Psoas muscle (tissue), 8 donors: Measurements from ENCODE around the gene EVI5. TPM values are rescaled to one million over a fixed set of nuclear protein-coding genes. Genes with fewer than 3 reads are reported as not detected.

Source experiments
- ATAC-seq, 4 donors: fragments of 200-7000 bp; cut with Tn5 transposase; one replicate each; pipeline ENCODE4 v1.9.1; 2020; ENCODE audit warnings: moderate library complexity in 3 of 4, mild to moderate bottlenecking in 2 of 4
- DNase-seq, 2 donors: peaks; one replicate each; pipeline ENCODE4 v3.0.0-alpha.2; 2020
- H3K27ac ChIP-seq: fragments of 200-600 bp; one replicate; pipeline ENCODE4 v1.8.0; 2022
- H3K27me3 ChIP-seq, 3 donors: fragments of 200-600 bp in 1 of 3; one replicate each; pipeline versions ENCODE4 v1.6.1 to v1.8.0; 2013 to 2022; ENCODE audit warnings: low read length in 2 of 3, mild to moderate bottlenecking in 2 of 3, moderate library complexity in 1 of 3; ENCODE audit not compliant: insufficient read depth in 3 of 3
- H3K36me3 ChIP-seq, 2 donors: fragments of 200-600 bp in 1 of 2; one replicate each; pipeline versions ENCODE4 v1.6.1 to v1.8.0; 2013 to 2022; ENCODE audit warnings: low read depth in 1 of 2, mild to moderate bottlenecking in 1 of 2, moderate library complexity in 1 of 2; ENCODE audit not compliant: insufficient read depth in 1 of 2
- H3K4me1 ChIP-seq: fragments of 200-600 bp; one replicate; pipeline ENCODE4 v1.8.0; 2022
- H3K4me3 ChIP-seq: fragments of 200-600 bp; one replicate; pipeline ENCODE4 v1.8.0; 2022; ENCODE audit warnings: mild to moderate bottlenecking
- H3K9me3 ChIP-seq: fragments of 200-600 bp; one replicate; pipeline ENCODE4 v1.8.0; 2022
- CTCF ChIP-seq: fragments of 200-600 bp; IDR thresholded peaks from one replicate; pipeline ENCODE4 v1.8.0; 2022; ENCODE audit warnings: antibody characterized with exemption
- WGBS, 3 donors: extraction: QIAGEN DNeasy Blood & Tissue Kit; methylation state at CpG; one replicate each; pipeline versions ENCODE4 v1.1.6 to v1.1.7; 2013; 5-methylcytosine and 5-hydroxymethylcytosine counted together
- intact Hi-C, 2 donors: fragments of 100-400 bp; cut with DNase I; formaldehyde crosslinking; loops; one replicate each; pipeline versions ENCODE4 v1.11.0 to v1.14.2; 2022
- polyA plus RNA-seq, 3 donors: library from polyadenylated mRNA; stranded (reverse); fragments of 200-250 nt; gene quantifications; one replicate each; pipeline ENCODE4 v1.2.3, GENCODE V29; 2013
- total RNA-seq, 4 donors: library from RNA; stranded (reverse); fragmentation: NEBNext Ultra II Directional in 2 of 4; extraction: Animal tissue kit (Norgen Biotek cat#: 25700) in 2 of 4; gene quantifications; one replicate each; pipeline versions ENCODE4 v1.2.1 to v1.2.4, GENCODE V29; 2021 to 2023
- donor health status: healthy with polysubstance abuse.
- donor health status: DM: no; HTN: no; CAD: no; lungs with moderate emphysema.
- donor health status: Bipolar disorder and iron deficiency.
- donor health status: healthy.
- donor health status: DM: yes; HTN: yes; CAD: no.
- donor health status: DM: no; HTN: no; CAD: no.
- donor health status: DM: no; HTN: no; CAD: no.
- donor health status: DM: yes; HTN: yes; CAD: no.

EVI5 gene
- total and polyA plus RNA-seq, 7 donors: 2.3 to 15.9 (median 6.3) TPM

GRCh38 chr1:92556350-92556749 is 228.6 kb downstream of the EVI5 start:
- H3K4me1 ChIP-seq: no peaks in the 10 kb centered on the region
- H3K9me3 ChIP-seq: no peaks in the 10 kb centered on the region
- no peak for TF ChIP-seq CTCF
- no peak overlapping the region for H3K27ac ChIP-seq
- H3K36me3 ChIP-seq: no peaks in the 10 kb centered on the region
- no peaks in the 10 kb centered on the region for H3K27me3 ChIP-seq
- 85 to 90% (median 85%) methylated on average over 1 of the region's 1 CpG for WGBS, 3 donors
- intact Hi-C loops: no loop called here
- no peak for ATAC-seq
- no peak overlapping the region for H3K4me3 ChIP-seq
- no peak for DNase-seq

GRCh38 chr1:92554216-92554615 is 230.7 kb downstream of the EVI5 start:
- no peak for TF ChIP-seq CTCF
- DNase-seq (no peak), ATAC-seq (no peak)
- no peak overlapping the region for H3K27ac ChIP-seq
- H3K4me3 ChIP-seq: no peak overlapping the region
- H3K9me3 ChIP-seq: no peaks in the 10 kb centered on the region
- no peaks in the 10 kb centered on the region for H3K36me3 ChIP-seq
- intact Hi-C loops: no loop called here
- no peaks in the 10 kb centered on the region for H3K27me3 ChIP-seq
- H3K4me1 ChIP-seq: no peaks in the 10 kb centered on the region
- WGBS, 3 donors: 95 to 98% (median 96%) methylated on average over 3 of the region's 3 CpGs

- no peak for ATAC-seq
- Histone ChIP-seq H3K36me3 (no peaks in the 10 kb centered on the region), H3K4me1 (no peaks in the 10 kb centered on the region), H3K27me3 (no peaks in the 10 kb centered on the region), H3K4me3 (no peak overlapping the region), H3K27ac (no peak overlapping the region), H3K9me3 (no peaks in the 10 kb centered on the region)
- WGBS, 3 donors: 3 to 8% (median 5%) methylated on average over 1 of the region's 1 CpG
- intact Hi-C loops: no loop called here
- no peak for DNase-seq
- TF ChIP-seq CTCF: no peak
Observed at GRCh38 chr1:92551916-92552315, 233.0 kb downstream of the EVI5 start.

- H3K4me1 ChIP-seq: no peaks in the 10 kb centered on the region
- WGBS, 3 donors: 90 to 95% (median 91%) methylated on average over 2 of the region's 2 CpGs
- ATAC-seq (no peak), DNase-seq (no peak)
- intact Hi-C loops: no loop called here
- no peak overlapping the region for H3K27ac ChIP-seq
- H3K36me3 ChIP-seq: no peaks in the 10 kb centered on the region
- no peaks in the 10 kb centered on the region for H3K9me3 ChIP-seq
- H3K27me3 ChIP-seq: no peaks in the 10 kb centered on the region
- no peak overlapping the region for H3K4me3 ChIP-seq
- no peak for TF ChIP-seq CTCF
Observed at GRCh38 chr1:92544756-92545165, 240.1 kb downstream of the EVI5 start.
